SK-N-SH (cell line): ENCODE results near the gene SLC22A23. TPM values are rescaled to one million over a fixed set of nuclear protein-coding genes. Genes with fewer than 3 reads are reported as not detected.

Experiments used
- CTCF ChIA-PET: fragments of 300-600, 350-600 bp; formaldehyde crosslinking; extraction: SDS; loops from one replicate; lab custom pipeline; 2021; lab: Yijun Ruan, JAX
- POLR2A ChIA-PET: fragments of 350-600 bp; sonication (Branson Sonifier 250); formaldehyde crosslinking; extraction: SDS; loops from one replicate; lab custom pipeline; 2020; ENCODE audit warnings: antibody characterized with exemption, inconsistent platforms; lab: Yijun Ruan, JAX
- DNase-seq: peaks from one replicate; pipeline ENCODE4 v3.0.0; 2012
- H2AFZ ChIP-seq: fragments of 200-600 bp; sonication (generic); 2 replicates; pipeline ENCODE4 v1.8.1; 2016; ENCODE audit warnings: antibody characterized with exemption, mild to moderate bottlenecking, low read depth
- H3F3A ChIP-seq: fragments of 200-600 bp; sonication (generic); replicated peaks from 2 replicates; pipeline ENCODE3; 2016; ENCODE audit warnings: antibody characterized with exemption, mild to moderate bottlenecking; ENCODE audit not compliant: insufficient read depth
- H3K27ac ChIP-seq, 2 experiments: fragments of 200-500 bp in 1 of 2; fragments of 200-600 bp in 1 of 2; sonication (Bioruptor generic) in 1 of 2; sonication (generic), shearing (Covaris generic) in 1 of 2; 2 replicates each; pipeline versions ENCODE4 v1.5.1 to v1.6.1; 2014 to 2016; ENCODE audit warnings: low read depth in 2 of 2, inconsistent platforms in 1 of 2, low read length in 1 of 2, mild to moderate bottlenecking in 1 of 2, mixed read lengths in 1 of 2
- H3K27me3 ChIP-seq: fragments of 200-600 bp; sonication (generic), shearing (Covaris generic); 2 replicates; pipeline ENCODE4 v1.6.1; 2016; ENCODE audit warnings: mixed run types; ENCODE audit not compliant: insufficient read depth
- H3K36me3 ChIP-seq, 2 experiments: fragments of 200-500 bp in 1 of 2; fragments of 200-600 bp in 1 of 2; sonication (Bioruptor generic) in 1 of 2; sonication (generic) in 1 of 2; replicated peaks in 1 of 2; 2 replicates each; pipeline versions ENCODE3 to v1.5.1; 2014 to 2016; ENCODE audit warnings: low read length in 1 of 2, mild to moderate bottlenecking in 1 of 2; ENCODE audit not compliant: insufficient read depth in 2 of 2, control insufficient read depth in 1 of 2
- H3K4me1 ChIP-seq, 2 experiments: fragments of 200-500 bp in 1 of 2; fragments of 200-600 bp in 1 of 2; sonication (Bioruptor generic) in 1 of 2; sonication (generic), shearing (Covaris generic) in 1 of 2; 2 replicates each; pipeline versions ENCODE4 v1.5.1 to v1.6.1; 2014 to 2016; ENCODE audit warnings: low read depth in 1 of 2, low read length in 1 of 2, mixed run types in 1 of 2; ENCODE audit not compliant: insufficient read depth in 2 of 2, control insufficient read depth in 1 of 2
- H3K4me2 ChIP-seq: fragments of 200-600 bp; sonication (generic), shearing (Covaris generic); 2 replicates; pipeline ENCODE4 v1.6.1; 2017; ENCODE audit warnings: mixed run types
- H3K4me3 ChIP-seq, 2 experiments: fragments of 200-500 bp in 1 of 2; fragments of 200-600 bp in 1 of 2; sonication (Bioruptor generic) in 1 of 2; sonication (generic), shearing (Covaris generic) in 1 of 2; 2 replicates each; pipeline versions ENCODE4 v1.5.1 to v1.8.1; 2014 to 2016; ENCODE audit warnings: low read depth in 2 of 2, inconsistent platforms in 1 of 2, low read length in 1 of 2, mild to moderate bottlenecking in 1 of 2, mixed read lengths in 1 of 2, moderate library complexity in 1 of 2
- H3K79me2 ChIP-seq: fragments of 200-600 bp; sonication (generic); 2 replicates; pipeline ENCODE4 v1.8.1; 2017; ENCODE audit warnings: mild to moderate bottlenecking; ENCODE audit not compliant: insufficient read depth
- H3K9ac ChIP-seq: fragments of 200-600 bp; sonication (generic); 2 replicates; pipeline ENCODE4 v1.6.1; 2017; ENCODE audit warnings: mixed run types
- H3K9me2 ChIP-seq: fragments of 200-600 bp; sonication (generic); 2 replicates; pipeline ENCODE4 v1.6.1; 2017; ENCODE audit warnings: mixed run types
- H3K9me3 ChIP-seq: fragments of 200-600 bp; sonication (generic); 2 replicates; pipeline ENCODE4 v1.6.1; 2017; ENCODE audit warnings: mixed run types, mild to moderate bottlenecking, moderate library complexity
- H4K20me1 ChIP-seq: fragments of 200-600 bp; sonication (generic); 2 replicates; pipeline ENCODE4 v1.6.1; 2017; ENCODE audit warnings: mild to moderate bottlenecking, mixed run types; ENCODE audit not compliant: insufficient read depth
- FOXJ3 ChIP-seq: sonication (generic); formaldehyde crosslinking; IDR thresholded peaks from 2 replicates; pipeline ENCODE4 v1.5.1; 2020; ENCODE audit warnings: mild to moderate bottlenecking, missing genetic modification reagents
- MAX ChIP-seq: IDR thresholded peaks from 2 replicates; pipeline ENCODE4 v1.4.0; 2012; ENCODE audit warnings: low read depth
- MXI1 ChIP-seq: IDR thresholded peaks from 2 replicates; pipeline ENCODE4 v1.6.1; 2012; ENCODE audit warnings: mild to moderate bottlenecking, low read depth, low read length, improper control_type of control experiment
- RAD21 ChIP-seq: IDR thresholded peaks from 2 replicates; pipeline ENCODE4 v1.6.1; 2012; ENCODE audit warnings: mild to moderate bottlenecking, low read length
- SIN3A ChIP-seq: IDR thresholded peaks from 2 replicates; pipeline ENCODE4 v1.6.1; 2012; ENCODE audit warnings: low read depth, mild to moderate bottlenecking, low read length, moderate library complexity, borderline replicate concordance
- SMC3 ChIP-seq: IDR thresholded peaks from 2 replicates; pipeline ENCODE4 v1.6.1; 2012; ENCODE audit warnings: low read depth, low read length, improper control_type of control experiment
- TAF1 ChIP-seq: IDR thresholded peaks from 2 replicates; pipeline ENCODE4 v1.6.1; 2012; ENCODE audit warnings: low read depth, mild to moderate bottlenecking, low read length, moderate library complexity, borderline replicate concordance
- TCF12 ChIP-seq: IDR thresholded peaks from 2 replicates; pipeline ENCODE4 v1.4.0; 2012
- WGBS: methylation state at CpG from one replicate; pipeline ENCODE4 v1.1.6; 2017; ENCODE audit warnings: low lambda C conversion rate; 5-methylcytosine and 5-hydroxymethylcytosine counted together
- polyA plus RNA-seq, 3 experiments: library from polyadenylated mRNA; depleted of rRNA; stranded (reverse); fragments of >200 nt; gene quantifications; 2 replicates each; pipeline ENCODE4 v1.2.3, GENCODE V29; 2012

SLC22A23 gene
- polyA plus RNA-seq, 1 of the 3 experiments (the other 2 are of a cell fraction): not detected

GRCh38 chr6:3228771-3229565 is 227.9 kb downstream of the SLC22A23 start:
- peaks cover 11 to 17% of the 10 kb centered on the region in 2 experiments; a peak in 3 of 4 replicates for H3K4me1 ChIP-seq
- 11% methylated on average over 61 of the region's 62 CpGs for WGBS
- H3K9ac ChIP-seq: 0 out of 2 replicates have a peak overlapping the region, but pooled peaks have one; percentile 10
- H3K9me3 ChIP-seq: no peaks in the 10 kb centered on the region
- H3K9me2 ChIP-seq: no peaks in the 10 kb centered on the region
- peak overlapping the region; percentile 84 to 86 for H3K4me3 ChIP-seq
- peaks cover 22% of the 10 kb centered on the region for H3F3A ChIP-seq
- H3K79me2 ChIP-seq: peaks cover 16% of the 10 kb centered on the region; the same call in 1 of the 2 replicates
- DNase-seq: no peak
- peak overlapping the region; percentile 94 for H3K4me2 ChIP-seq
- POLR2A ChIA-PET: interaction anchor here (0.8 to 5.1 kb wide), 10 partner anchors 10 to 110 kb away, joined by 3 to 88 read pairs (median 8); partner anchors contain the start of genes BPHL, PSMG4 and TUBB2A
- peaks cover 13% of the 10 kb centered on the region for H4K20me1 ChIP-seq
- CTCF ChIA-PET: interaction anchor here (0.6 to 9.6 kb wide), 11 partner anchors 9 to 89 kb away, joined by 3 to 63 read pairs (median 3); partner anchors contain the start of genes PSMG4 and TUBB2A
- H3K27ac ChIP-seq: peak overlapping the region in 1 of 2 experiments; percentile 97; a peak in 2 of 4 replicates
- 0 out of 2 replicates have a peak, but pooled peaks have one; percentile 29 for TF ChIP-seq FOXJ3
- 0 out of 2 replicates have a peak, but pooled peaks have one; percentile 51 for TF ChIP-seq MXI1
- TF ChIP-seq MAX: peak; percentile 31; the same call in 1 of the 2 replicates
- no peak for TF ChIP-seq SIN3A
- H2AFZ ChIP-seq: no peak overlapping the region
- peaks cover 15% of the 10 kb centered on the region; the same call in 1 of the 2 replicates for H3K27me3 ChIP-seq
- H3K36me3 ChIP-seq: peaks cover 0 to 5% of the 10 kb centered on the region in 2 experiments

- Histone ChIP-seq H3K4me1 (peaks cover 10 to 11% of the 10 kb centered on the region in 2 experiments; a peak in 3 of 4 replicates), H3K4me2 (peak overlapping the region; percentile 98), H3K9me3 (no peaks in the 10 kb centered on the region), H2AFZ (no peak overlapping the region), H3K27ac (peak overlapping the region in 1 of 2 experiments; percentile 97; a peak in 2 of 4 replicates), H3K79me2 (peaks cover 16% of the 10 kb centered on the region; the same call in 1 of the 2 replicates), H3F3A (peaks cover 28% of the 10 kb centered on the region), H3K4me3 (peak overlapping the region; percentile 75 to 86), H3K27me3 (peaks cover 15% of the 10 kb centered on the region; the same call in 1 of the 2 replicates), H4K20me1 (peaks cover 13% of the 10 kb centered on the region), H3K9ac (peak overlapping the region; percentile 34; the same call in 1 of the 2 replicates), H3K36me3 (peaks cover 0 to 13% of the 10 kb centered on the region in 2 experiments), H3K9me2 (no peaks in the 10 kb centered on the region)
- 8% methylated on average over 9 of the region's 38 CpGs for WGBS
- peak; percentile 81 for DNase-seq
- ChIA-PET POLR2A (interaction anchor here (2.2 to 5.1 kb wide), 3 partner anchors 19 to 70 kb away, joined by 9 to 88 read pairs (median 18); partner anchors contain the start of gene TUBB2A), CTCF (interaction anchor here (1.0 to 9.6 kb wide), 3 partner anchors 13 to 52 kb away, joined by 3 to 63 read pairs (median 3); no protein-coding TSS in a partner anchor)
- TF ChIP-seq TCF12: 0 out of 2 replicates have a peak, but pooled peaks have one; percentile 10
- 0 out of 2 replicates have a peak, but pooled peaks have one; percentile 2 for TF ChIP-seq SMC3
- TF ChIP-seq TAF1: 0 out of 2 replicates have a peak, but pooled peaks have one; percentile 14
- no peak for TF ChIP-seq RAD21
- TF ChIP-seq FOXJ3: peak; percentile 60; the same call in 1 of the 2 replicates
- TF ChIP-seq SIN3A: no peak
These were observed 228.7 kb downstream of the SLC22A23 start for GRCh38 chr6:3228046-3228671.
